Measurements from ENCODE around the gene TCAIM.

- no peak for TF ChIP-seq CTCF (IDR thresholded peaks at IDR 0.05)
- no peak for TF ChIP-seq TAF1 (IDR thresholded peaks at IDR 0.05; ENCODE audit: borderline replicate concordance, low read depth, low read length)
- no peak for TF ChIP-seq NRF1 (IDR thresholded peaks at IDR 0.05; ENCODE audit: low read depth, low read length)
- TF ChIP-seq TCF12 (IDR thresholded peaks at IDR 0.05), result no peak
- no peak for TF ChIP-seq EP300 (IDR thresholded peaks at IDR 0.05; ENCODE audit: borderline replicate concordance in 1 of 2, low read depth in 1 of 2, low read length in 1 of 2)
- TF ChIP-seq SIN3A (IDR thresholded peaks at IDR 0.05; ENCODE audit: borderline replicate concordance, low read depth, low read length), result no peak
- TF ChIP-seq MAX (IDR thresholded peaks at IDR 0.05; ENCODE audit: low read depth), result no peak
- no peak for TF ChIP-seq EZH2phosphoT487 (IDR thresholded peaks at IDR 0.05; ENCODE audit: borderline replicate concordance, low read depth)
- TF ChIP-seq POLR2AphosphoS5 (IDR thresholded peaks at IDR 0.05; ENCODE audit: low read depth, low read length), result no peak
- no peak for TF ChIP-seq SMC3 (IDR thresholded peaks at IDR 0.05; ENCODE audit: low read depth, low read length)
- TF ChIP-seq RAD21 (IDR thresholded peaks at IDR 0.05; ENCODE audit: low read length), result no peak
- no peak for TF ChIP-seq JUND (IDR thresholded peaks at IDR 0.05)
- TF ChIP-seq REST (IDR thresholded peaks at IDR 0.05; ENCODE audit: low read depth, low read length), result no peak
Measured at GRCh38 chr3:44416031-44417030, 77.8 kb downstream of the TCAIM start.

All from SK-N-SH (cell line).